GM19240 (cell line): ENCODE measurements around the gene SUPT3H.

Experiments
- DNase-seq: peaks from one replicate; pipeline ENCODE4 v3.0.0; 2011; ENCODE audit warnings: low spot score; ENCODE audit not compliant: insufficient read length

SUPT3H gene

DNA sequence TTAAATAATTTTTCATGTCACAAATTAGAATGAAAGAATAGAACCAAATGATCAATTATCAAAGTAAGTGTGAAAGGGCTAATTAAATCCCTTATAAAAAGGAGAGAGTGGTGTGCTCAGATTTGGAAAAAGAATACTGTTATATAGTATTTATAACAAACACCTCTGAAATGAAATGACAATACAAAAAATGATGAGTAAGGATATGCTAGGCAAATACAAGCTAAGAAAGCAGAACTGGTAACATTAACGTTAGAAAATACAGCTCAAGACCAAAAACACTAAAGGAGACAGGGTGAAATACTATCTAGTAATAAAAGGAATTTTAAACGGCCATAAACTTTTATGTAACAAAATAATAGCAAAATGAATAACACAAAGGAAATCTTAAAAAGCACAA, 373.8 kb downstream of the SUPT3H start:
- no peak for DNase-seq

DNA sequence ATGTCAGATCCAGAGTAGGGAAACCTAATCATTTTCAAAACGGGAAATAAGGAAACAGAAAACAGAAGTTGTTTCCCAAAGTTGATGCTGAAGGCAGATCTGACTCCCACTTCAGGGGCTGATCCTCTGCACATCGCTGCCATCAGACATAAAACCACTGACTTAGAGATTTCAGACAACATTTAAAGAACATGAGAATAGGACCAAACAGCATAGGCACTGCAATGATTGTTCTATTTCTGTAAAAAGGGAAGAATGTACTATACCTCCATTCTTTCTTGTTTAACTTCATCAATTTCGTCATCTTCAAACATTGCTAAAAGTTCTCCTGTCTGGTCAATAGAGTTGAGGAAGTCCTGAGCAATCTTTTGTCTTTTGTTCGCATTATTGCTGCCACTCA, 374.3 kb downstream of the SUPT3H start:
- DNase-seq = no peak

DNA sequence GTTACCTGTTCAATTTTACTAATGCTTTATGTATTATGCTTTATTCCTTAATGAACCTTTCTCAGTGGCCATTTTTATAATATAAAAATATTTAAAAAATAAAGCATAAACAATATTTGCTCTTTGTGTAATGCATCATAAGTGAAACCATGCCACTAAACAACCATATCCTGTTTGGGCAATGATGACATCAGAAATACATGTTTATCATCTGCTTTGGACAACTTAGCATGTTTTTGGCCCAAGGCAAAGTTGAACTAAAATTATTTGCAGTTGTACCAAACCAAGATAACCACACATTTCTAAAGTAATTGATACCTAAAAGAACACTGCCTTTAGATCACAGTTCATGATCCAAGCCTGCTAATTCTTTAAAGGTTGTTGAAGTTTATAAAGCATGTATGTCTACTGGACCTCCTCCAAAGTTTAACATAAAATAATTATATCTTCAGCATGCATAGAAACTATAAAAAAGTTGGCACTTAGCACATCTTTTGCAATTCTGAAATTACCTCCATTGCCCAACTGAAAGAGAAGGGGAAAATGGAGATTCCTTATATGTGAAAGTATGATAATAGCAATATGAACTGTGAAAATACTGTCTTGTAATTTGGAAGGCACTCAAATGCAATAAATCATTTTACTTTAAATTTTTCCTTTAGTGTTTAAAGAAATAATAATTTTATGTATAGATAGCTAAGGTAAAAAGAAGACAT, 375.2 kb downstream of the SUPT3H start:
- DNase-seq = no peak

DNA sequence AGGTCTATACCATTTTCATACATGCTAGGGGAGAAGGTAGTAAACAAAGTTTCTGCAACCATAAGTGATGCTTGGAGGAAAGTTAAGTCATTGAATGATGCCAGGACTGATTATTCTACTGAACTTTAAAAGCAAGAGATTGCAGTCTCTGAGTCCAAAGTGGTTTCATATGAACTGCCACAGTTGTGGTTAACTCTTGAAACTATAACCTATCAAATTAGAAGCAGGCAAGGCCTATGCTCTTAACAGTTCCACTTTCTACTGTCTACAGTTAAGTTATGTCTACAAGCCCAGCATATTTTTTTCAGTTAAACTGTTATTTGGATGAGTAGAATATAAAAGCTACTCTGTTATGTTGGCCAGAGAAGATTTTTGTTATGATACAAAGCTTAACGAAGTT, 376.1 kb downstream of the SUPT3H start:
- peak; percentile 11 for DNase-seq

DNA sequence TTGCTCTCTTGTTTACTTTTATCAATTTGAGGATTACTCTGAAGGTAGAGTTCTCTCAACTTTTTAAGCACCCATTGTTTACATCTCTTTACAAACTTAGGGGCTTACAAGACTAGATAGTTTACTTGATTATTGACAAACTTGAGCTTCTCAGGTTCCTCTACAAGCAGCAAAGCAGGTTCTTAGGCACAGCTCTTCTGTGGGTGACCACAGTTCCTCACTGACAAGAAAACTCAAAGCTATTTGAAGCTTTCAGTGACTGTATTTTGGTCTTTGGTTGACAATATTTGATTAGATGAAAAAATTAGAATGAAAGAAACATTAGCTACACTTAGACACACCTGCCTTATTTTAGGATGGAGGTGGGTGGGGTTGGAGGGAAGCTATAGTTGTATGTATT, 376.9 kb downstream of the SUPT3H start:
- DNase-seq = no peak

DNA sequence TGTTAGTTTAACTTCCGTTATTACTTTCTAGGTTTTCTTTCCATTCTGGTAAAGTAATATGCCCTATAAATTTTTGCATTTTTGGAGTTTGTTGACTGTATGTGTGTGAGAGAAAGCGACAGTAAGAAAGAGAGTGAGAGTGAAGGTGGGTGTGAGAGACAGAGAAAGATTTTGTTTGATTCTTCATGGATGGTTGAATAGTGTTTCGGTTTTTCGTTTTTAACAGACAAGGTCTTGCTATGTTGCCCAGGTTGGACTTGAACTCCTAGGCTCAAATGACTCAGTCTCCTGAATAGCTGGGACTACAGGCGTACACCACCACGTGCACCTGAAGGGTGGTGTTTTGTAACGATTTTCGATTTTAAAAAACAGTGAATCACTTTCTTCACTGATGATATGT, 378.7 kb downstream of the SUPT3H start:
- no peak for DNase-seq

DNA sequence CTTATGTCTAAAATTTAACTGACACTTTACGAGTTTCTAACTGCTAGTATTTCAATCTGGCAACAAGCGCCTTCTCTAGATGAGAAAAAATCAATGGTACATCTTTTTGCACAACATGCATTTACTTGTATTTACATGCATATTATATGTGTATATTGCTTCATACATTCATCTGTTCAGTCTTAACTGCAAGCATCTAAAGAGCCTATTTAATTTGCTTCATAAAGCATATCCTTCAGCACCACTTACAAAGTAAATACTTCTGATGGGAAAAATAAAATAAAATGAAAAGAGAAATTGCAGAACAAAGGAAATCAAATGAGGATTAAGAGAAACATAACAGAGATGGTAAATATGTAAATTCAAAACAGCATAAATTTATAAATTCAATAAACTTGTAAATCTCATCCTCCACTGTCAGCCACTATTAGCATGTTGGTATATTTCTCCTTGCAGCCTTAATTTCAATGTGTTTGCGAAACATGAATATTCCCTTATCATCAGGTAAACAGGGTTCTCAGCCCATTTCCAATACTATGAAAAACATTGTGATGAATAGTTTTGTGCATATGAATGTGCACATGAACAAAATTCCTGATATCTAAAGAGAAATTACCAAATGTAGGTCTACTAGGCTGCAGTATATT, 382.1 kb downstream of the SUPT3H start:
- DNase-seq = no peak

DNA sequence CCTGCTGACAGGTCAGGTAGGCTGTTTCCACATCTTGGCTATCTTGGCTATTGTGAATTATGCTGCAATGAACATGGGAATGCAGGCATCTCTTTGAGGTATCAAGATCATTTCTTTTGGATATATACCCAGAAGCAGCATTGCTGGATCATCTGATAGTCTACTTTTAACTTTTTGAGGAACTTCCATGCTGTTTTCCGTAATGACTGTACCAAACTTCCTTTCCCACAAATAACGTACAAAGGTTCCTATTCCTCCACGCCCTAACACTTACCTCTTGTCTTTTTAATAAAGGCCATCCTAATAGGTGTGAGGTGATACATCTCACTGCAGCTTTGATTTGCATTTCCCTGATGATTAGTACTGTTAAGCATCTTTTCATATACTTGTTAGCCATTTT, 388.3 kb downstream of the SUPT3H start:
- no peak for DNase-seq

DNA sequence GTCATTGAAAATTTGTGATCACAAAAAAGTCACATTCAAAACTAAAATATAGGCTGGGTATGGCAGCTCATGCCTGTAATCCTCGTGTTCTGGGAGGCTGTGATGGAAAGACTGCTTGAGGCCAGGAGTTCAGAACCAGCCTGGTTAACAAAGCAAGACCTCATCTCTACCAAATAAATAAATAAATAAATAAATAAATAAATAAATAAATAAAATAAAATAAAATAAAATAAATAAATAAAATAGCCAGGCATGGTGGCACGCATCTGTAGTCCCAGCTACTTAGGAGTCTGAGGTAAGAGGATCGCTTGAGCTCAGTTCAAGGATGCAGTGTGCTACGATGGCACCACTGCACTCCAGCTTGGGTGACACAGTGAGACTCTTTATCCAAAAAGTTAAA, 392.7 kb downstream of the SUPT3H start:
- no peak for DNase-seq

DNA sequence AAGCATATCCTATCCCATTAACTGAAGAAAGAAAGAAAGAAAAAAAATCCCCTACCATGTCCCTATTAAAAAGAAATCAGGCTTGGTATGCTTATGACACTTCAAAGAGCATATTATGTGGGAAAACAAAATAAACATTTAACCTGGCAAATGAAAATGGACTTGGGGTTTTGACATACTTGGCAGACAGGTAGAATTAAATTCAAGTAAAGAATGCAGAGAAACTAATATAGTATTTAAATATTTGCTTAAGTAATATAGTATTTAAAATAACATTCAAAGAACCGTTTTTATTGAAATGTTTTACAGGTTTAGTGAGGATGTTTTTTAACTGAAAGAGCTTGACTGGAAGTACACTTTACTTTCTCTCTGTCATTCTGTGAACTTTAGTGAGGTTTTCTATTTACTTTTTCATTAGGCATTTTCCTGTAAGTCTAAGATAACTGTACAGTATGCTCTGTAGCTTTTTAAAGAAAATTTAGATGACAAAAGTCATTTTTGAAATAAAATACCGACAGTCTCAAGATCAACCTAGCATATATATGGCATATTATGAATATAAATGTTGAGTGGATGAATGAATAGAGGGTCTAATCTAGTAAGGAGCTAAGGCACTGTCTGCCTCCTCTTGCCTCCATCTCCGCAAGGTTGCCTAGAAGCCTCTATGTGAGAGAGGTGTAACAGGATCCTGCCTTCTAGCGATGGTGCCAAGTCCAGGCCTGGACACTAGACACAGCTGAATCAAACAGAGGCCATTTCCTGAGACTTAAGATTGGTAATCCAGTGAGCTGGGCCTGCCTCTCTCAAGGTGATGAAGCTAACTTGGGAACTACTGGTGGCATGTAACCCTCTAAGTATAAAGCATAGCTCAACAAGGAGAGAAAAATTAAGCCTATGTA, 394.0 kb downstream of the SUPT3H start:
- no peak for DNase-seq

GRCh38 chr6:44980841-44981240, 396.9 kb downstream of the SUPT3H start:
- DNase-seq = no peak

DNA sequence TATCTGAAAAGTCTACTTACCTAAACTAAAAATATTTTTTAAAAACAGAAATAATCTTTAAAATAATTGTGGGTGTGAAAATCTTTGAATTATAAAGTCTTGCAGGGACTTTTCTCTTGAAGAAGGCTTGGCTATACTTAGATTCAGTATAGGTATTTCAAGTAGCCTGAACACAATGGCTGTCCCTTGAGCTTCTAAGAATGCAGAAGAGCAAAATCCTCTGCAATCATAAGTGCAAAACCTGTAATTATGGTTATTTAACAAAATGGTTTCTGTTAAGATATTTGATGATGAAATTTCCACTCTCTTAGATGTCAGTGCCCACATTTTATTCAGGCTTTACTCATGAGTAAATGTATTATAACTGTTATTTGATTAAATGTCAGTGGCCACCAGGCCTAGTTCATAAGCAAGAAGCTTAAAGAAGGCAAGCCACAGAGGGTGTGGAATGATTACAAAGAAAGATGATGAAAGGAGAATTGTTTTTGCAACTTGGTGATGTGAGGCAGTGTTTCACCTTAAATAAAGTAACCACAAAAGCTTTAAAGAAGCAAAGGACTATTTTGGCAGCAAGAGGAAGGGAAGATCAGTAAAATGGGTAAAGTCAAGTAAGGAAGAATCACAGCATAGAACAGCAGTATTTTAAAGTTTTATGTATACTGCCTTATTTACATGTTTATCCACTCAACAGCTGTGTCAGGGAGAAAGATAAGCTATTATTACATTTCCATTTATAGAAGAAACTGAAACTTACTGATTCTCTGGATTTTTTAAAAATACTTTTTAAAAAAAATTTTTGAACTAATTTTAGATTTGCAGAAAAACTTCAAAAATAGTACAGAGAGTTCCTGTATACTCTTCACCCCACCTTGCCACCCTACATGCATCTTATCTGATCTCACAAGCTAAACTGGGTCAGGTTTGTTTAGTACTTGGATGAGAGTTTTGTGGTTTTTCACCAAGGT, 400.8 kb downstream of the SUPT3H start:
- no peak for DNase-seq

GRCh38 chr6:44974511-44974910, 403.2 kb downstream of the SUPT3H start:
- DNase-seq = no peak

- no peak for DNase-seq
Measured at GRCh38 chr6:44972709-44973108, 405.0 kb downstream of the SUPT3H start.

DNA sequence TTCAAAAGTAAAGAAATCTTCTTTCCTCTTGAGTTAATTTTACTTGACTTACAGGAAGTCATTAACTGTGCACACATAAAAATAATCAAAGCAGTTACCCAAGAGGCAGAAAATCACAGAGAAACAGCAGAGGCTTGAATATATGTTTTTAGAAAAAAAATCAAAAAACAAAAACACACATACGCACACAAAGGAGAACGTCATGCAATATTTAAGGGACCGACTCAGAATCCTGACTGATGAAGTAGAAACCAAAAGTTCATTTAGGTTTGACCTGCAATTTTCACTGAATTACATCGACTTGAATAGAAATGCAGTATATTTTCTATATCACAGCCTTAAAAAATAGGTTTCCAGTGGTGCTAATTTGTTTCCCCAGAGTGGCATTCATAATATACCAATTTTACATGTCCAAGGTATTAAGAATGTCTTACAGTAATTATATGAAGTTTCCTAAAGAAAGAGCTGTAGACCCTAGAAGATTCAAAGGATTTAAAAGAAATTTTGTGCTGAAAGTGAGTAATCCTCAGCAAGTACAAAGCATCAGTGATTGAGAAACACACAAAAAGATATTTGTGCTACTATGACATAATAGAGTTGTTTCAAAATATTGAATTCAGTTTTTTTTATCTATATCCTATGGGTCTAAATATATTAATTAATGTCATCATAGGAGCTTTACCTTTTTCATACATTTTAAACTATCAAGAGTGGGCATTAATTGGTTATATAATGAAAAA, 408.1 kb downstream of the SUPT3H start:
- no peak for DNase-seq

DNA sequence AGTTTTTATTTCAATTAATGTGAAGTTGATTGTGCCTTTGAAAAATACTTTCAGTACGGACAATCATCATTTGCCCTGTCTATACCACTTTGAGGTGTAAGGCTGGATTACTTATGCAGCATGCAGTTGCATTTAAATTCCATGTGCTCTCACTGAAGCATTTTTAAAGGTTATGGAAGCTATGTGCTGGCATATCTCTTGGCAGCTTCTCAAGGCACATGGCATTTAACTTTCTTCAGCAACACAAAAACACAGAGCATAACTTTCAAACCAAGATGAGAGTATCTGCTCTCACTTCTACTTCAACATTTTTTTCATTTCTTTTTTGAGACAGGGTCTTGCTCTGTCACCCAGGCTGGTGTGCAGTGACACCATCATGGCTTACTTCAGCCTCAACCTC, 410.3 kb downstream of the SUPT3H start:
- no peak for DNase-seq

DNA sequence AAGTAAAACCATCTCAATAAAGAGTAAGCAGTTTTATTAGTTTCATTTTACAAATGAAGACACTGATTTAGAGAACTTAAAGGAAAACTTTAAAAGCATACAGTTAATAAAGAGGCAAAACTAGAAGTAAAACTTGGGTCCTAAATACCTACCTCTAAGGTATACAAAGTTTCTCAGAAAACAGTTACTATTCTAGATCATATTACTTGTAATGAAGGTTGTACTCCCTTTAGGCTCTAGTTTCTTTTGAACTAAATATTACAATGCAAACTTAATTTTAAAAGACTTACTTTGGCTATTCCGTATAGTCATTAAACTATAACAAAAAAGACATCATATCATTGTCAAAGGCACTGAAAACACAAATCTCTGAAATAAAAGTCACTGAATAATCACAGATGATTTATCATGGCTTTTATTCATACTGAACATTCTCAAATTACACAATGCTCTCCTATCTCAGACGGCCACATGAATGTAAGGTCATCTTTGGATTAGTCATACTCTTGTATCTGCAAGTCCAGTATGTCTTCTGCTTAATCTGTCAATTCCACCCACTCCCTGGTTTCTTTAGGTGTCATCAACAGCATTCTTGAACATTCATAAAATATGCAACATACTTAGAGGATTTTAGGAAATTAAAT, 411.2 kb downstream of the SUPT3H start:
- DNase-seq = no peak

GRCh38 chr6:44965708-44966107, 412.0 kb downstream of the SUPT3H start:
- DNase-seq = no peak

DNA sequence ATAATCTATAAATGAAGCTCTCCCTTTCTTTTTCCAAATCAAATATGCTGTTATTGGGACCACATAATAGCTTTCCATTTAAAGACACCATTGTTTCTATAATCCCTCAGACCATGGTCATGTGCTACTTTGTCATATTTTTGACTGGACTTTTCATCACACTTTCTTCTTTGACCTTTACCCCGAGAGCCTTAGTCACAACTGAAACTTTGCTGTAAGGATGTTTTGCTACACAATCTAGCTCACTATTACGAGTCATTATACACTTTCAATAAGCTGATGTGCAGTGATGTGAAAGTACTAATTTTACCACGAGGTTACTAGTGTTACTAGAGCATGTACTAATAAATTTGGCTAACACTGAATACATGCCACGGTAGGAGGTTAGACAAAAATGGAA, 416.8 kb downstream of the SUPT3H start:
- no peak for DNase-seq

GRCh38 chr6:44959651-44960050, 418.1 kb downstream of the SUPT3H start:
- no peak for DNase-seq
